Mesendoderm (in vitro differentiated cells): ENCODE data around the gene EIF4G1.

Source experiments
- DNase-seq: peaks from one replicate; pipeline ENCODE4 v3.0.0; 2013
- H2AK5ac ChIP-seq: 2 replicates; pipeline ENCODE4 v1.6.1; 2013; ENCODE audit warnings: low read length, inconsistent platforms
- H2BK120ac ChIP-seq: 2 replicates; pipeline ENCODE4 v1.6.1; 2013; ENCODE audit warnings: low read depth, mild to moderate bottlenecking, low read length, moderate library complexity, mixed read lengths
- H2BK15ac ChIP-seq: replicated peaks from 2 replicates; pipeline ENCODE4 v1.6.1; 2013; ENCODE audit warnings: low read depth, mild to moderate bottlenecking, moderate library complexity
- H2BK5ac ChIP-seq: 2 replicates; pipeline ENCODE4 v1.6.1; 2013; ENCODE audit warnings: low read length, inconsistent platforms
- H3K18ac ChIP-seq: 2 replicates; pipeline ENCODE4 v1.6.1; 2013; ENCODE audit warnings: mild to moderate bottlenecking, low read length, mixed read lengths
- H3K23ac ChIP-seq: one replicate; pipeline ENCODE4 v1.6.1; 2013; ENCODE audit warnings: low read length
- H3K27ac ChIP-seq: 2 replicates; pipeline ENCODE4 v1.5.1; 2013; ENCODE audit warnings: low read depth, mild to moderate bottlenecking, inconsistent platforms, low read length, moderate library complexity
- H3K27me3 ChIP-seq: 2 replicates; pipeline ENCODE4 v1.6.1; 2013; ENCODE audit warnings: low read length, control low read depth, mild to moderate bottlenecking, inconsistent platforms; ENCODE audit not compliant: insufficient read depth, poor library complexity
- H3K36me3 ChIP-seq: 2 replicates; pipeline ENCODE4 v1.6.1; 2013; ENCODE audit warnings: low read length, inconsistent platforms; ENCODE audit not compliant: control insufficient read depth, insufficient read depth
- H3K4ac ChIP-seq: one replicate; pipeline ENCODE4 v1.6.1; 2013; ENCODE audit warnings: low read depth, mild to moderate bottlenecking, low read length, moderate library complexity
- H3K4me1 ChIP-seq: 2 replicates; pipeline ENCODE4 v1.6.1; 2013; ENCODE audit warnings: low read depth, low read length, inconsistent platforms; ENCODE audit not compliant: control insufficient read depth
- H3K4me2 ChIP-seq: 2 replicates; pipeline ENCODE4 v1.6.1; 2013; ENCODE audit warnings: low read length
- H3K4me3 ChIP-seq: 2 replicates; pipeline ENCODE4 v1.5.1; 2013; ENCODE audit warnings: mild to moderate bottlenecking, low read length
- H3K56ac ChIP-seq: one replicate; pipeline ENCODE4 v1.6.1; 2013; ENCODE audit warnings: low read length
- H3K79me1 ChIP-seq: 2 replicates; pipeline ENCODE4 v1.6.1; 2013; ENCODE audit warnings: low read length, inconsistent platforms
- H3K79me2 ChIP-seq: 2 replicates; pipeline ENCODE4 v1.6.1; 2013; ENCODE audit warnings: mild to moderate bottlenecking, low read length; ENCODE audit not compliant: control insufficient read depth, insufficient read depth
- H3K9ac ChIP-seq: 2 replicates; pipeline ENCODE4 v1.6.1; 2013; ENCODE audit warnings: low read length, inconsistent platforms
- H4K5ac ChIP-seq: one replicate; pipeline ENCODE4 v1.6.1; 2013; ENCODE audit warnings: low read length
- H4K8ac ChIP-seq: one replicate; pipeline ENCODE4 v1.6.1; 2013; ENCODE audit warnings: low read depth, mild to moderate bottlenecking, control low read depth, low read length, moderate library complexity
- WGBS: extraction: QIAGEN DNeasy Blood & Tissue Kit; methylation state at CpG from one replicate; pipeline ENCODE4 v1.1.7; 2013; ENCODE audit warnings: low lambda C conversion rate, missing lambda C conversion rate; ENCODE audit not compliant: insufficient coverage; ENCODE audit errors: extremely low coverage; 5-methylcytosine and 5-hydroxymethylcytosine counted together

EIF4G1 gene

DNA sequence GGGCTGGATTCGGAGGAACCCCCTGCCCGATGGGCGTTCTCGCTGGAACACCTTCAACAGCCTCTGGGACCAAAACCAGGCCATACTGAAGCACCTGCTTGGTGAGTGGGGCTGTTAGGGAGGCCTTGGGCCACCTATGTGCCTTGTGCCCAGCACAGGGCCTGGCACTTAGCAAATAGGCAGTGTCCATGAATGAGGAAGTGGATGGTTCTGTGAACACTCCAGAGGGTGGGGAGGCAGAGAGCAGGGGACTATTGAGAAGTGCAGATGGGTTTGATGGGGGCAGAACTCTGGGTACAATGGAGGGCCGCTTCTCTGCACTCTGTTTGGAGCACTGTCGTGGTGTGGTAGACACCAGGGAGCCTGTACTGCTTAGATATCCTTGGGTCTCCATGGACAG is 37.0 kb upstream of the EIF4G1 start:
- no peak overlapping the region for H3K23ac ChIP-seq
- no peak overlapping the region for H3K4me3 ChIP-seq
- no peak overlapping the region for H3K4ac ChIP-seq
- H3K9ac ChIP-seq = no peak overlapping the region
- H2BK120ac ChIP-seq = no peak overlapping the region
- no peak overlapping the region for H2BK15ac ChIP-seq
- no peaks in the 10 kb centered on the region for H3K79me1 ChIP-seq
- H3K18ac ChIP-seq = no peak overlapping the region
- no peak overlapping the region for H3K56ac ChIP-seq
- H4K8ac ChIP-seq = no peak overlapping the region
- no peak overlapping the region for H3K27ac ChIP-seq
- H4K5ac ChIP-seq = no peak overlapping the region
- no peaks in the 10 kb centered on the region for H3K79me2 ChIP-seq
- no peak overlapping the region for H2AK5ac ChIP-seq
- H3K4me2 ChIP-seq = no peak overlapping the region
- H3K4me1 ChIP-seq = no peaks in the 10 kb centered on the region
- no CpG with 5 or more reads among the region's 6 CpGs for WGBS
- H3K27me3 ChIP-seq = peaks cover 11% of the 10 kb centered on the region
- H3K36me3 ChIP-seq = no peaks in the 10 kb centered on the region
- no peak overlapping the region for H2BK5ac ChIP-seq
- no peak for DNase-seq

DNA sequence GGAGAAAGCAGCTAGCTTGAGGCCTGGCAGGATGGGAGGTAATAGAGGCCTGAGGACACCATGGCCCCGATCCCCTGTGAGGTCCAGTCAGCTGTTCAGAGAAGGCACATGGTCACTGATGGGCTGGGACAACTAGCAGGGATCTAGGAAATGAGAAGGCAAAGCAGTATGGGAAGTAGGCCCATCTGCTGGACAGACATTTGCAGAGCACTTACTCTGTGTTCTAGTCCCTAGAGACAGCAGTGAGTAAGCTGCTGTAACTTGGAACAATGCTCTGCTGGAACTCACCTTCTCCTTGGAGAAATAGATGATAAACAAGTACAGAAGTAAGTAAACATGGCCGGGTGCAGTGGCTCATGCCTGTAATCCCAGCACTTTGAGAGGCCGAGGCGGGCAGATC is 31.5 kb upstream of the EIF4G1 start:
- H3K27me3 ChIP-seq = no peaks in the 10 kb centered on the region
- H3K79me2 ChIP-seq = no peaks in the 10 kb centered on the region
- H2BK120ac ChIP-seq = no peak overlapping the region
- no peak overlapping the region for H3K27ac ChIP-seq
- H2BK15ac ChIP-seq = no peak overlapping the region
- H4K8ac ChIP-seq = no peak overlapping the region
- no peaks in the 10 kb centered on the region for H3K36me3 ChIP-seq
- H3K4me3 ChIP-seq = no peak overlapping the region
- no peak overlapping the region for H3K4me2 ChIP-seq
- H3K9ac ChIP-seq = no peak overlapping the region
- H4K5ac ChIP-seq = no peak overlapping the region
- H3K56ac ChIP-seq = no peak overlapping the region
- peak; percentile 13 for DNase-seq
- no peak overlapping the region for H2AK5ac ChIP-seq
- no peaks in the 10 kb centered on the region for H3K4me1 ChIP-seq
- no CpG with 5 or more reads among the region's 4 CpGs for WGBS
- no peaks in the 10 kb centered on the region for H3K79me1 ChIP-seq
- no peak overlapping the region for H2BK5ac ChIP-seq
- H3K23ac ChIP-seq = no peak overlapping the region
- no peak overlapping the region for H3K18ac ChIP-seq
- no peak overlapping the region for H3K4ac ChIP-seq

DNA sequence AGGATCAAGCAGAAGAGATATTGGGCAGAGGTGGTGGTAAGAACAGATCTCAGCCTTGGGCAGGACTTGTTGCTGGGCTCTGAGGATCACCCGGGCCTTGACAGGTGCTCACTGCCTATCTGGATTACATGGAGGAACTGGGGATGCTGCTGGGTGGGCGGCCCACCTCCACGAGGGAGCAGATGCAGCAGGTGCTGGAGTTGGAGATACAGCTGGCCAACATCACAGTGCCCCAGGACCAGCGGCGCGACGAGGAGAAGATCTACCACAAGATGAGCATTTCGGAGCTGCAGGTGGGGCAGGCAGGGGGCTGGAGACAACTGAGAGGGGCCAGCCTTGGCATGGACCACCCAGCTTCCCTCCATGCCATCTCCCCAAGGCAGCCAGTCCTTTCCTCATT is 30.7 kb upstream of the EIF4G1 start:
- H3K27me3 ChIP-seq = no peaks in the 10 kb centered on the region
- no peak overlapping the region for H3K4ac ChIP-seq
- no peaks in the 10 kb centered on the region for H3K4me1 ChIP-seq
- H2BK120ac ChIP-seq = no peak overlapping the region
- no peak overlapping the region for H2BK5ac ChIP-seq
- no peak overlapping the region for H3K18ac ChIP-seq
- H3K79me2 ChIP-seq = no peaks in the 10 kb centered on the region
- no peaks in the 10 kb centered on the region for H3K79me1 ChIP-seq
- no peak overlapping the region for H4K8ac ChIP-seq
- H4K5ac ChIP-seq = no peak overlapping the region
- H3K4me2 ChIP-seq = no peak overlapping the region
- H3K9ac ChIP-seq = no peak overlapping the region
- DNase-seq = no peak
- H3K36me3 ChIP-seq = no peaks in the 10 kb centered on the region
- H3K56ac ChIP-seq = no peak overlapping the region
- H3K23ac ChIP-seq = no peak overlapping the region
- WGBS = no CpG with 5 or more reads among the region's 8 CpGs
- no peak overlapping the region for H3K27ac ChIP-seq
- H3K4me3 ChIP-seq = no peak overlapping the region
- H2BK15ac ChIP-seq = no peak overlapping the region
- no peak overlapping the region for H2AK5ac ChIP-seq

DNA sequence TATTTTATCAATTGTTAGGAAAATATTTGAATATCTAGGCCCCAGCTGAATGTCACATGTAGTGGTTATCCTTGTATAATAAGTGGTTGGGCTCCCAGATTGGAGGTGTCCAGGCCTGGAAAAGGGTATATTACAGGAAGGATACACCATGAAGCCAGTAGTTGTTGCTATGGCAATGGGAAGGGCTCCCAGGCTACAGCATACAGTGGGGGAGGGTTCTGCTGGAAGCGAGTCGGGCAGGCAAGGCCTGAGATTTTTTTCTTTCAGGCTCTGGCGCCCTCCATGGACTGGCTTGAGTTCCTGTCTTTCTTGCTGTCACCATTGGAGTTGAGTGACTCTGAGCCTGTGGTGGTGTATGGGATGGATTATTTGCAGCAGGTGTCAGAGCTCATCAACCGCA is 29.7 kb upstream of the EIF4G1 start:
- H2BK5ac ChIP-seq = no peak overlapping the region
- no peak overlapping the region for H2BK120ac ChIP-seq
- H3K27me3 ChIP-seq = no peaks in the 10 kb centered on the region
- H3K79me1 ChIP-seq = no peaks in the 10 kb centered on the region
- H3K56ac ChIP-seq = no peak overlapping the region
- H3K18ac ChIP-seq = no peak overlapping the region
- no peak overlapping the region for H3K23ac ChIP-seq
- no peaks in the 10 kb centered on the region for H3K79me2 ChIP-seq
- H3K4ac ChIP-seq = no peak overlapping the region
- H4K8ac ChIP-seq = no peak overlapping the region
- WGBS = no CpG with 5 or more reads among the region's 4 CpGs
- no peak overlapping the region for H3K27ac ChIP-seq
- no peak overlapping the region for H2AK5ac ChIP-seq
- no peaks in the 10 kb centered on the region for H3K4me1 ChIP-seq
- H2BK15ac ChIP-seq = no peak overlapping the region
- H4K5ac ChIP-seq = no peak overlapping the region
- no peak overlapping the region for H3K4me3 ChIP-seq
- H3K36me3 ChIP-seq = no peaks in the 10 kb centered on the region
- no peak overlapping the region for H3K9ac ChIP-seq
- H3K4me2 ChIP-seq = no peak overlapping the region
- peak; percentile 93 for DNase-seq

DNA sequence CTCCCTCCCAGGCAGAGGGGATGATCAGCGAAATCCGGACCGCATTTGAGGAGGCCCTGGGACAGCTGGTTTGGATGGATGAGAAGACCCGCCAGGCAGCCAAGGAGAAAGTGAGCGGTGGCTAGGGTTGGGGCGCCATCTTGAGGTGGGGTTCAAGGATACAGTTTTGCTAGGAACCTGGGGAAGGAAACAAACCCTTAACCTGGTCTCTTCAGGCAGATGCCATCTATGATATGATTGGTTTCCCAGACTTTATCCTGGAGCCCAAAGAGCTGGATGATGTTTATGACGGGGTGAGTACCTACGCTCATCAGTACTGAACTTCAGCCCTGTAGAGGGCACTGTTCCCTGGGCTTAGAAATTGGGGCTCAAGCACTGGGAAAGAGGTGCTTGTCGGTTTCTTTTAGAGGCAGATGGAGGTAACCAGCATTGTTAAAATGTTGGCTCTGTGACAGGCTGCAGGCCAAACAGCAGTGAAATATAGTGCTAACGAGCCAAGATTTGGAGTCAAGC is 24.9 kb upstream of the EIF4G1 start:
- Histone ChIP-seq H3K9ac (no peak overlapping the region), H4K5ac (no peak overlapping the region), H3K27ac (no peak overlapping the region), H3K27me3 (no peaks in the 10 kb centered on the region), H3K4me3 (no peak overlapping the region), H3K79me2 (no peaks in the 10 kb centered on the region), H3K23ac (no peak overlapping the region), H4K8ac (no peak overlapping the region), H3K79me1 (no peaks in the 10 kb centered on the region), H3K18ac (no peak overlapping the region), H2BK5ac (no peak overlapping the region), H2BK15ac (no peak overlapping the region), H3K56ac (no peak overlapping the region), H3K36me3 (no peaks in the 10 kb centered on the region), H3K4me2 (no peak overlapping the region), H2BK120ac (no peak overlapping the region), H2AK5ac (no peak overlapping the region), H3K4ac (no peak overlapping the region), H3K4me1 (no peaks in the 10 kb centered on the region)
- peak; percentile 83 for DNase-seq
- WGBS = no CpG with 5 or more reads among the region's 10 CpGs

DNA sequence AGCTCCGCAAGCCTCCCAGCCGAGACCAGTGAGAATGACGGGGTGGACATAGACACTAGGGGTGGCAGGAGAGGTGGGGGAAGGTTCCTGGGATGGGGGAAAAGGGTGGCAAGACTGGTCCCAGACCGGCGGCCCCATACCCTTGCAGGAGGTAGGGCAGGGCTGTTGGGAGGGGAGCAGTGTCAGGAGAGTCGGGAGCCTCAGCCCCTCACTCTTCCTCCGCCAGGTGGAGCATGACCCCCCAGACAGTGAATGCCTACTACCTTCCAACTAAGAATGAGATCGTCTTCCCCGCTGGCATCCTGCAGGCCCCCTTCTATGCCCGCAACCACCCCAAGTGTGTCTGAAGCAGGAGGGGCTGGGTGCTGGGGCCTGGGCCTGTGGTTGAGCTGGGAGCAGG is 24.1 kb upstream of the EIF4G1 start:
- no CpG with 5 or more reads among the region's 10 CpGs for WGBS
- no peak overlapping the region for H3K4me2 ChIP-seq

More for the DNA sequence above, 24.1 kb upstream of the EIF4G1 start:
- no peak overlapping the region for H3K4me3 ChIP-seq
- no peak overlapping the region for H3K27ac ChIP-seq
- DNase-seq = no peak
- H3K23ac ChIP-seq = no peak overlapping the region
- H2AK5ac ChIP-seq = no peak overlapping the region
- no peaks in the 10 kb centered on the region for H3K27me3 ChIP-seq
- no peak overlapping the region for H4K5ac ChIP-seq
- no peaks in the 10 kb centered on the region for H3K79me2 ChIP-seq
- no peak overlapping the region for H3K9ac ChIP-seq
- no peaks in the 10 kb centered on the region for H3K36me3 ChIP-seq
- no peaks in the 10 kb centered on the region for H3K79me1 ChIP-seq
- H3K4me1 ChIP-seq = no peaks in the 10 kb centered on the region
- no peak overlapping the region for H3K56ac ChIP-seq
- no peak overlapping the region for H2BK5ac ChIP-seq
- no peak overlapping the region for H3K18ac ChIP-seq
- H2BK15ac ChIP-seq = no peak overlapping the region
- no peak overlapping the region for H2BK120ac ChIP-seq
- H3K4ac ChIP-seq = no peak overlapping the region
- no peak overlapping the region for H4K8ac ChIP-seq
